HG02623 (cell line): ENCODE data around the gene TUBA3E.
"Not testable (repeated sequence)": the region's sequence is repeated elsewhere in the genome, so short reads cannot be mapped to it uniquely, and the experiment has no call there.

ENCODE experiments used
- ATAC-seq: cut with Tn5 transposase; IDR thresholded peaks from one replicate; pipeline ENCODE4 v1.9.1; 2021; ENCODE audit warnings: moderate library complexity; ENCODE audit not compliant: unreplicated experiment

The TUBA3E gene

GRCh38 chr2:130192451-130192850, 5.8 kb downstream of the TUBA3E start:
- not testable (repeated sequence) for ATAC-seq

- ATAC-seq = not testable (repeated sequence)
These were observed 6.9 kb downstream of the TUBA3E start for GRCh38 chr2:130191319-130191718.

- no peak for ATAC-seq
These were observed 8.0 kb downstream of the TUBA3E start for GRCh38 chr2:130190237-130190636.

- not testable (repeated sequence) for ATAC-seq
These were observed 9.3 kb downstream of the TUBA3E start for GRCh38 chr2:130188958-130189357.

- ATAC-seq = not testable (repeated sequence)
These were observed 10.1 kb downstream of the TUBA3E start for GRCh38 chr2:130187859-130188792.

- no peak for ATAC-seq
These were observed 11.0 kb downstream of the TUBA3E start for GRCh38 chr2:130187268-130187667.

GRCh38 chr2:130186391-130186790, 11.8 kb downstream of the TUBA3E start:
- no peak for ATAC-seq

GRCh38 chr2:130185896-130186295, 12.3 kb downstream of the TUBA3E start:
- ATAC-seq = no peak

- no peak for ATAC-seq
These were observed 12.8 kb downstream of the TUBA3E start for GRCh38 chr2:130185436-130185835.

GRCh38 chr2:130183512-130184373, 14.5 kb downstream of the TUBA3E start:
- ATAC-seq = no peak

- not testable (repeated sequence) for ATAC-seq
These were observed 15.3 kb downstream of the TUBA3E start for GRCh38 chr2:130182826-130183511.

- peak; percentile 78 for ATAC-seq
These were observed 16.2 kb downstream of the TUBA3E start, which contains the start of gene MZT2B for GRCh38 chr2:130181880-130182682. MZT2B (plus strand) TSS chr2:130182262; CDS start chr2:130182283, 21 bp downstream.

GRCh38 chr2:130181325-130181879, 16.8 kb downstream of the TUBA3E start, which contains the start of gene SMPD4:
SMPD4 (minus strand) TSS chr2:130181602; CDS start chr2:130176592, 5,010 bp downstream.
- ATAC-seq = peak; percentile 50

- ATAC-seq = not testable (repeated sequence)
These were observed 17.6 kb downstream of the TUBA3E start for GRCh38 chr2:130180404-130181324.

GRCh38 chr2:130174866-130175265, 23.4 kb downstream of the TUBA3E start:
- ATAC-seq = peak; percentile 77

- ATAC-seq = no peak
These were observed 28.3 kb downstream of the TUBA3E start for GRCh38 chr2:130169896-130170295.

GRCh38 chr2:130169163-130169562, 29.1 kb downstream of the TUBA3E start:
- ATAC-seq = not testable (repeated sequence)

GRCh38 chr2:130166611-130167010, 31.6 kb downstream of the TUBA3E start:
- ATAC-seq = not testable (repeated sequence)
